Keratinocyte (primary cell): ENCODE measurements around the gene FNBP1. TPM values are rescaled to one million over a fixed set of nuclear protein-coding genes. Genes with fewer than 3 reads are reported as not detected.

Experiments used
- DNase-seq: peaks from one replicate; pipeline ENCODE4 v3.0.0-alpha.2; 2011; ENCODE audit warnings: low read depth, missing footprints, low spot score
- FAIRE-seq: peaks from 2 replicates; lab custom pipeline; 2011; peaks lifted over from hg19 to GRCh38; lab: Jason Lieb, UNC
- H2AFZ ChIP-seq: 2 replicates; pipeline ENCODE4 v1.6.0; 2012; ENCODE audit warnings: low read length, control low read depth, inconsistent platforms; ENCODE audit not compliant: control insufficient read depth
- H3K27ac ChIP-seq: 2 replicates; pipeline ENCODE4 v1.5.1; 2011; ENCODE audit warnings: low read length; ENCODE audit not compliant: control insufficient read depth, insufficient read depth
- H3K27me3 ChIP-seq: 3 replicates; pipeline ENCODE4 v1.6.0; 2011; ENCODE audit warnings: low read length; ENCODE audit not compliant: control insufficient read depth, insufficient read depth; ENCODE audit errors: extremely low read depth
- H3K36me3 ChIP-seq, 2 experiments: 2 replicates in 1 of 2; 3 replicates in 1 of 2; pipeline ENCODE4 v1.5.1; 2011; ENCODE audit warnings: low read length in 2 of 2, mild to moderate bottlenecking in 1 of 2; ENCODE audit not compliant: control insufficient read depth in 2 of 2, insufficient read depth in 2 of 2; ENCODE audit errors: extremely low read depth in 1 of 2
- H3K4me1 ChIP-seq: 3 replicates; pipeline ENCODE4 v1.5.1; 2011; ENCODE audit warnings: low read length; ENCODE audit not compliant: control insufficient read depth, insufficient read depth; ENCODE audit errors: extremely low read depth
- H3K4me2 ChIP-seq: 3 replicates; pipeline ENCODE4 v1.6.0; 2011; ENCODE audit warnings: low read depth, low read length; ENCODE audit not compliant: control insufficient read depth, insufficient read depth; ENCODE audit errors: extremely low read depth
- H3K4me3 ChIP-seq, 3 experiments: fragments of 200-600 bp in 1 of 3; sonication (generic) in 1 of 3; 2 replicates in 2 of 3; 3 replicates in 1 of 3; pipeline ENCODE4 v1.5.1; 2011 to 2016; ENCODE audit warnings: low read length in 3 of 3, mild to moderate bottlenecking in 3 of 3, control low read depth in 2 of 3, inconsistent platforms in 1 of 3, low read depth in 1 of 3, mixed read lengths in 1 of 3, mixed run types in 1 of 3, moderate library complexity in 1 of 3; ENCODE audit not compliant: control insufficient read depth in 2 of 3, insufficient read depth in 2 of 3; ENCODE audit errors: extremely low read depth in 1 of 3
- H3K79me2 ChIP-seq: 2 replicates; pipeline ENCODE4 v1.6.0; 2012; ENCODE audit warnings: low read length; ENCODE audit not compliant: control insufficient read depth, insufficient read depth
- H3K9ac ChIP-seq: 3 replicates; pipeline ENCODE4 v1.6.0; 2011; ENCODE audit warnings: low read length; ENCODE audit not compliant: control insufficient read depth, insufficient read depth; ENCODE audit errors: extremely low read depth
- H3K9me1 ChIP-seq: 3 replicates; pipeline ENCODE4 v1.6.0; 2011; ENCODE audit warnings: low read length; ENCODE audit not compliant: control insufficient read depth, insufficient read depth; ENCODE audit errors: extremely low read depth
- H3K9me3 ChIP-seq: 2 replicates; pipeline ENCODE4 v1.5.1; 2012; ENCODE audit warnings: low read depth, low read length; ENCODE audit not compliant: control insufficient read depth
- H4K20me1 ChIP-seq: 3 replicates; pipeline ENCODE4 v1.6.0; 2011; ENCODE audit warnings: low read length; ENCODE audit not compliant: control insufficient read depth, insufficient read depth; ENCODE audit errors: extremely low read depth
- CTCF ChIP-seq, 3 experiments: IDR thresholded peaks in 1 of 3; conservative IDR thresholded peaks in 1 of 3; optimal IDR thresholded peaks in 1 of 3; 2 replicates in 2 of 3; 3 replicates in 1 of 3; pipeline versions ENCODE3 to v1.5.1; 2011; ENCODE audit warnings: low read length in 3 of 3, mild to moderate bottlenecking in 3 of 3, moderate library complexity in 2 of 3, control low read depth in 1 of 3, inconsistent platforms in 1 of 3; ENCODE audit not compliant: insufficient read depth in 2 of 3; ENCODE audit errors: extremely low read depth in 1 of 3
- EZH2 ChIP-seq: IDR thresholded peaks from one replicate; pipeline ENCODE4 v1.6.1; 2012; ENCODE audit warnings: inconsistent platforms, mild to moderate bottlenecking, low read length, moderate library complexity
- dilution Hi-C: fragments of 300-500 bp; cut with MboI; formaldehyde crosslinking; loops from one replicate; pipeline ENCODE4 v1.7.0; 2020; ENCODE audit warnings: low sequenced_read_pairs; ENCODE audit not compliant: extremely low pct_ligation_motif_present
- polyA plus RNA-seq, 5 experiments: library from polyadenylated mRNA; depleted of rRNA in 3 of 5; stranded (reverse) in 3 of 5; stranded (forward) in 1 of 5; unstranded in 1 of 5; fragments of >200 nt; gene quantifications; 1 replicate in 1 of 5; 2 replicates in 3 of 5; 3 replicates in 1 of 5; pipeline versions ENCODE4 v1.2.1 to v1.2.3, GENCODE V29; 2011 to 2012; ENCODE audit warnings: missing spikeins in 2 of 5, low read depth in 1 of 5, low replicate concordance in 1 of 5

The FNBP1 gene
- polyA plus RNA-seq, 1 donor (not counting 4 experiments of a cell fraction or from before 2014, with no cell fraction given), result 9.6 TPM

GRCh38 chr9:129860653-129861446 lies 182.1 kb downstream of the FNBP1 start:
- no peak for TF ChIP-seq EZH2
- TF ChIP-seq CTCF (optimal IDR thresholded peaks at IDR 0.05 in 1 of 3, IDR thresholded peaks at IDR 0.05 in 1 of 3, conservative IDR thresholded peaks at IDR 0.05 in 1 of 3; ENCODE audit: extremely low read depth in 1 of 3, insufficient read depth in 2 of 3, low read length in 3 of 3), result no peak
- Histone ChIP-seq H2AFZ (no peak overlapping the region), H3K27ac (no peak overlapping the region), H3K9me1 (no peaks in the 10 kb centered on the region), H3K4me3 (no peak overlapping the region), H3K79me2 (no peaks in the 10 kb centered on the region), H3K36me3 (peaks cover 18 to 22% of the 10 kb centered on the region in 2 experiments), H3K4me2 (no peak overlapping the region), H4K20me1 (no peaks in the 10 kb centered on the region), H3K9ac (no peak overlapping the region), H3K9me3 (no peaks in the 10 kb centered on the region), H3K4me1 (peaks cover 8% of the 10 kb centered on the region), H3K27me3 (no peaks in the 10 kb centered on the region)
- FAIRE-seq, result no peak
- dilution Hi-C loops, result no loop called here
- DNase-seq, result no peak

GRCh38 chr9:129858167-129858962 lies 184.6 kb downstream of the FNBP1 start:
- Histone ChIP-seq H3K4me1 (peaks cover 6% of the 10 kb centered on the region), H3K9ac (no peak overlapping the region), H3K27ac (no peak overlapping the region), H2AFZ (no peak overlapping the region), H3K9me1 (no peaks in the 10 kb centered on the region), H3K4me2 (no peak overlapping the region), H3K27me3 (no peaks in the 10 kb centered on the region), H3K36me3 (peaks cover 18 to 23% of the 10 kb centered on the region in 2 experiments), H3K4me3 (no peak overlapping the region), H3K9me3 (no peaks in the 10 kb centered on the region), H4K20me1 (no peaks in the 10 kb centered on the region), H3K79me2 (no peaks in the 10 kb centered on the region)
- TF ChIP-seq CTCF (optimal IDR thresholded peaks at IDR 0.05 in 1 of 3, IDR thresholded peaks at IDR 0.05 in 1 of 3, conservative IDR thresholded peaks at IDR 0.05 in 1 of 3; ENCODE audit: extremely low read depth in 1 of 3, insufficient read depth in 2 of 3, low read length in 3 of 3) (no peak), EZH2 (no peak)
- dilution Hi-C loops, result no loop called here
- DNase-seq, result no peak
- FAIRE-seq, result no peak
